Measurements from ENCODE around the gene HAUS3.

DNA sequence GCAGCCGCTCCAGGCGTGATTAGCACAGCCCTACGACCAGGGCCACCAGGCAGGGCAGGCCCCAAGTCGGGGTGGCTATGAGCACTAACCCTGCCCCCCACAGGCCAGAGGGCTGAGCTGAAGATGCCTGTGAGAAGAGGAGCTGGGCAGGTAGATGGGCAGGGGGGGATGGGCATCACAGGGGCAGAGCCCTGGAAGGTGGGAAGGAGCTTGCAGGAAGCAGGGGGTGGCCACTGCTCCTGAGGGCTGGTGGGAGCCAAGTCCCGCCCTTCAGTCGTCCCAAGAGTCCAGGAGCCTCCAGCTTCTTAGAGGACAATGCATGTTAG lies 27.2 kb upstream of the HAUS3 start:
- TF ChIP-seq CTCF (IDR thresholded peaks at IDR 0.05; ENCODE audit: low read length) (no peak), EZH2phosphoT487 (IDR thresholded peaks at IDR 0.05; ENCODE audit: low read length) (no peak), EZH2 (optimal IDR thresholded peaks at IDR 0.05; ENCODE audit: low read depth, low read length) (no peak)
